ENCODE data around the gene BAMBI. TPM values are rescaled to one million over a fixed set of nuclear protein-coding genes. Genes with fewer than 3 reads are reported as not detected.

BAMBI gene
- polyA plus RNA-seq, 1 experiment: 10.8 TPM

DNA sequence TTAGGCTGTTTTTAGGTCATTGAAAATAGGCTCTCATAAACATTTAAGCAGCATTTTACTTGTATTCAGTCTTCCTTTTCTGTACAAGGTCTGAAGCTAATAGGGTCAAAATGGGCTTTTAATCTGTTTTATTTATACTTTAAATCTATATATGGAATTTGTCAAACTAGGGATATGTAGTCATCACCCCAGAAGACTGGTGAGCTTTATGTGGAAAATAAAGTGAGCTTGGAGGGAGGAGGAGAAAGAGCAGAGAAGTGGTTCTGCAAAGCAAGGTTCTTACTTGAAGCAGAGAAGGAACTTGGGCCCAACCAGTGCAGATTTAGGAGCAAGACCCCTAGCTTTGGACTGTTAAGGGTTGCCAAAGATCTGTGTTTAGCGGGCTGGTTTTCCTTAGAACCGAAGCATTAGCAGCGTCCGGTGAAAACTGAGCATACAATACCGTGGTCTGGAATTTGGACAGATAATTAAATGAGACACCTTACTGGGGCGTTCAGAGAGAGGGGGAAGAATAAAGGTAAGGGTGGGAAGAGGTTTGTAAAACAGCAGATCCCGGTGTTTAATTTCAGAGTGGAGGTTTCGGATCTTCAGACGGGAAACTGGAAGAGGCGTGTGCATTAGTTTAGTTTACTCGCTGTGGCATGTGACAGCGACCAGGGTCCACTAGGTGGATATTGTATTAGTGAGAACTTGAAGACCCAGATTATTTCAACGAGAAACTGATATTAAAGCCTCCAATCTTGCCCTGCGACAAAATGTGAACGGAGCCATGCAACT, 2.4 kb downstream of the BAMBI start:
- H3K27me3 ChIP-seq (ENCODE audit: control insufficient read depth, insufficient read depth, low read length): peaks cover 15% of the 10 kb centered on the region
- no peaks in the 10 kb centered on the region; the same call in 1 of the 2 replicates for H3K9me3 ChIP-seq (ENCODE audit: control insufficient read depth, insufficient read depth, low read length)
- H3K4me3 ChIP-seq (ENCODE audit: low read depth, low read length): peak overlapping the region; percentile 79
- H3K27ac ChIP-seq (ENCODE audit: low read depth, low read length): no peak overlapping the region
- ChIA-PET CTCF (interaction anchor here (0.6 to 1.6 kb wide), 4 partner anchors 16 to 625 kb away, joined by 3 to 6 read pairs (median 4); no protein-coding TSS in a partner anchor), POLR2A (interaction anchor here (0.8 to 1.5 kb wide), 3 partner anchors 55 to 625 kb away, joined by 3 to 6 read pairs (median 3); no protein-coding TSS in a partner anchor)
- TF ChIP-seq, protein P1, sequence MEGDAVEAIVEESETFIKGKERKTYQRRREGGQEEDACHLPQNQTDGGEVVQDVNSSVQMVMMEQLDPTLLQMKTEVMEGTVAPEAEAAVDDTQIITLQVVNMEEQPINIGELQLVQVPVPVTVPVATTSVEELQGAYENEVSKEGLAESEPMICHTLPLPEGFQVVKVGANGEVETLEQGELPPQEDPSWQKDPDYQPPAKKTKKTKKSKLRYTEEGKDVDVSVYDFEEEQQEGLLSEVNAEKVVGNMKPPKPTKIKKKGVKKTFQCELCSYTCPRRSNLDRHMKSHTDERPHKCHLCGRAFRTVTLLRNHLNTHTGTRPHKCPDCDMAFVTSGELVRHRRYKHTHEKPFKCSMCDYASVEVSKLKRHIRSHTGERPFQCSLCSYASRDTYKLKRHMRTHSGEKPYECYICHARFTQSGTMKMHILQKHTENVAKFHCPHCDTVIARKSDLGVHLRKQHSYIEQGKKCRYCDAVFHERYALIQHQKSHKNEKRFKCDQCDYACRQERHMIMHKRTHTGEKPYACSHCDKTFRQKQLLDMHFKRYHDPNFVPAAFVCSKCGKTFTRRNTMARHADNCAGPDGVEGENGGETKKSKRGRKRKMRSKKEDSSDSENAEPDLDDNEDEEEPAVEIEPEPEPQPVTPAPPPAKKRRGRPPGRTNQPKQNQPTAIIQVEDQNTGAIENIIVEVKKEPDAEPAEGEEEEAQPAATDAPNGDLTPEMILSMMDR (IDR thresholded peaks at IDR 0.05; ENCODE audit: low read depth, low read length): peak; percentile 41
- DNase-seq (ENCODE audit: low read depth, low spot score): no peak

DNA sequence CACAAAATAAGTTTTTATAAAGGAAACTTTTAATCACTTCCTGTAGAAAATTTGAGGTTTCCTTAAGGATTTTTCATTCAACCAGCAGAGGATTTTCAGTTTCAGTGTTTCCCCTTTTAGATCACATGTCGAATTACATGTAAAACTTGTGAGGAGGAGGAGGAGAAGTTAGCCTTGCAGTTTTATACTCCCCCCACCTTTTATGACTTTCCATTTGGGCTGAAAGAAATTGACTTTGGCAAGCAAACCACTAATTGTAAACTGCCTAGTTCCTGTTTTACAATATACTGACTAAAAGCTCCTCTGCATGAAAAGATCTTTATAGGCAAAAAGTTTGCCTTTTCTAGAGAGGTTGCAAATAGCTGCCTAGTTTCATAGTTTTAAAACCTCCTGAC, 3.0 kb downstream of the BAMBI start:
- peak overlapping the region; percentile 79 for H3K4me3 ChIP-seq (ENCODE audit: low read depth, low read length)

DNA sequence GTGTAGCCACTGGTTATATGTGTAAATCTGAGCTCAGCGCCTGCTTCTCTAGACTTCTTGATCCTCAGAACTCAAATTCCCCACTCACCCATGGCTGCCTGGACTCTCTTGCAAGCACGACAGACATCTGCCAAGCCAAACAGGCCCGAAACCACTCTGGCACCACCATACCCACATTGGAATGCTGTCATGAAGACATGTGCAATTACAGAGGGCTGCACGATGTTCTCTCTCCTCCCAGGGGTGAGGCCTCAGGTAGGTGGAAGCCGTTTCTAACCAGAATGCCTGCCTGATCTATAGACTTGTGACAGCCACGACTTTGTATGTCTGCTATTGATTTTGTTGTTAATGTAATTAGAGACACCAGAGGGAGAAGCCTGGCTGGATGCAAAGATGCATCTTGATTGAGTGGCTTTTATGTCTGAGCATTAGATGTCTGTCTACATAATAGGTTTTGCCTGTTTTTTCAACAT, 4.0 kb downstream of the BAMBI start:
- no peaks in the 10 kb centered on the region; the same call in 1 of the 2 replicates for H3K9me3 ChIP-seq (ENCODE audit: control insufficient read depth, insufficient read depth, low read length)
- POLR2A ChIA-PET: no interaction called here
- 0 out of 2 replicates have a peak overlapping the region, but pooled peaks have one; percentile 13 for H3K4me3 ChIP-seq (ENCODE audit: low read depth, low read length)
- H3K27ac ChIP-seq (ENCODE audit: low read depth, low read length): no peak overlapping the region
- DNase-seq (ENCODE audit: low read depth, low spot score): no peak
- CTCF ChIA-PET: interaction anchor here (0.5 to 1.5 kb wide), 3 partner anchors 448 to 623 kb away, joined by 3 to 20 read pairs (median 5); no protein-coding TSS in a partner anchor
- TF ChIP-seq, protein P1 (IDR thresholded peaks at IDR 0.05; ENCODE audit: low read depth, low read length): no peak
- H3K27me3 ChIP-seq (ENCODE audit: control insufficient read depth, insufficient read depth, low read length): peaks cover under 1% of the 10 kb centered on the region

More for the DNA sequence above, 3.0 kb downstream of the BAMBI start:
- TF ChIP-seq, protein P1 (IDR thresholded peaks at IDR 0.05; ENCODE audit: low read depth, low read length): no peak
- no peak for DNase-seq (ENCODE audit: low read depth, low spot score)
- ChIA-PET CTCF (interaction anchor here (0.6 to 1.6 kb wide), 6 partner anchors 16 to 624 kb away, joined by 3 to 6 read pairs (median 4); no protein-coding TSS in a partner anchor), POLR2A (interaction anchor here (1.2 kb wide), 1 partner anchor 624 kb away, joined by 3 read pairs; no protein-coding TSS in a partner anchor)
- Histone ChIP-seq H3K27ac (ENCODE audit: low read depth, low read length) (no peak overlapping the region), H3K9me3 (ENCODE audit: control insufficient read depth, insufficient read depth, low read length) (no peaks in the 10 kb centered on the region; the same call in 1 of the 2 replicates), H3K27me3 (ENCODE audit: control insufficient read depth, insufficient read depth, low read length) (peaks cover 9% of the 10 kb centered on the region)

DNA sequence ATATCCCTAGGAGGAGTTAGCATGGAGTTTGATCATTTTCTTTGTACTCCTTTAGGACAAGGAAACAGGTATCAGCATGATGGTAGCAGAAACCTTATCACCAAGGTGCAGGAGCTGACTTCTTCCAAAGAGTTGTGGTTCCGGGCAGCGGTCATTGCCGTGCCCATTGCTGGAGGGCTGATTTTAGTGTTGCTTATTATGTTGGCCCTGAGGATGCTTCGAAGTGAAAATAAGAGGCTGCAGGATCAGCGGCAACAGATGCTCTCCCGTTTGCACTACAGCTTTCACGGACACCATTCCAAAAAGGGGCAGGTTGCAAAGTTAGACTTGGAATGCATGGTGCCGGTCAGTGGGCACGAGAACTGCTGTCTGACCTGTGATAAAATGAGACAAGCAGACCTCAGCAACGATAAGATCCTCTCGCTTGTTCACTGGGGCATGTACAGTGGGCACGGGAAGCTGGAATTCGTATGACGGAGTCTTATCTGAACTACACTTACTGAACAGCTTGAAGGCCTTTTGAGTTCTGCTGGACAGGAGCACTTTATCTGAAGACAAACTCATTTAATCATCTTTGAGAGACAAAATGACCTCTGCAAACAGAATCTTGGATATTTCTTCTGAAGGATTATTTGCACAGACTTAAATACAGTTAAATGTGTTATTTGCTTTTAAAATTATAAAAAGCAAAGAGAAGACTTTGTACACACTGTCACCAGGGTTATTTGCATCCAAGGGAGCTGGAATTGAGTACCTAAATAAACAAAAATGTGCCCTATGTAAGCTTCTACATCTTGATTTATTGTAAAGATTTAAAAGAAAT, 4.8 kb downstream of the BAMBI start:
- TF ChIP-seq, protein P1 (IDR thresholded peaks at IDR 0.05; ENCODE audit: low read depth, low read length): no peak
- Histone ChIP-seq H3K9me3 (ENCODE audit: control insufficient read depth, insufficient read depth, low read length) (no peaks in the 10 kb centered on the region), H3K27ac (ENCODE audit: low read depth, low read length) (no peak overlapping the region), H3K4me3 (ENCODE audit: low read depth, low read length) (no peak overlapping the region), H3K27me3 (ENCODE audit: control insufficient read depth, insufficient read depth, low read length) (no peaks in the 10 kb centered on the region)
- DNase-seq (ENCODE audit: low read depth, low spot score): no peak
- ChIA-PET POLR2A (no interaction called here), CTCF (interaction anchor here (1.3 to 1.5 kb wide), 2 partner anchors 18 to 622 kb away, joined by 5 read pairs; no protein-coding TSS in a partner anchor)

Measured in AG04450 (cell line).